ENCODE data around the gene DELE1. TPM values are rescaled to one million over a fixed set of nuclear protein-coding genes. Genes with fewer than 3 reads are reported as not detected.

The DELE1 gene
- polyA plus RNA-seq, 1 experiment, result 54.7 TPM

- Histone ChIP-seq H3K27me3 (ENCODE audit: control insufficient read depth, insufficient read depth, low read length) (no peaks in the 10 kb centered on the region), H3K9me3 (ENCODE audit: control insufficient read depth, insufficient read depth, low read length) (no peaks in the 10 kb centered on the region; the same call in 1 of the 2 replicates), H3K4me3 (ENCODE audit: low read depth, low read length) (peak overlapping the region; percentile 70), H3K27ac (ENCODE audit: low read depth, low read length) (peak overlapping the region; percentile 94)
- TF ChIP-seq CTCF (IDR thresholded peaks at IDR 0.05; ENCODE audit: low read depth, low read length), result no peak
- ChIA-PET POLR2A (interaction anchor here (0.6 to 1.4 kb wide), 4 partner anchors 54 to 1323 kb away, joined by 3 to 7 read pairs (median 3); partner anchors contain the start of genes HDAC3, IK, NDUFA2 and RELL2), CTCF (interaction anchor here (0.9 to 4.9 kb wide), 13 partner anchors 10 to 715 kb away, joined by 3 to 78 read pairs (median 4); no protein-coding TSS in a partner anchor)
- DNase-seq (ENCODE audit: low read depth, low spot score), result no peak
These were observed 46.4 kb downstream of the DELE1 start for GRCh38 chr5:141969783-141970771.

- no peak overlapping the region; the same call in 1 of the 2 replicates for H3K4me3 ChIP-seq (ENCODE audit: low read depth, low read length)
- H3K27ac ChIP-seq (ENCODE audit: low read depth, low read length), result no peak overlapping the region
- peak; percentile 48 for DNase-seq (ENCODE audit: low read depth, low spot score)
- H3K9me3 ChIP-seq (ENCODE audit: control insufficient read depth, insufficient read depth, low read length), result no peaks in the 10 kb centered on the region; the same call in 1 of the 2 replicates
- CTCF ChIA-PET, result no interaction called here
- no peak for TF ChIP-seq CTCF (IDR thresholded peaks at IDR 0.05; ENCODE audit: low read depth, low read length)
- POLR2A ChIA-PET, result no interaction called here
- H3K27me3 ChIP-seq (ENCODE audit: control insufficient read depth, insufficient read depth, low read length), result no peaks in the 10 kb centered on the region
These were observed 50.4 kb downstream of the DELE1 start for GRCh38 chr5:141973871-141974595.

GRCh38 chr5:141976176-141976575, 52.5 kb downstream of the DELE1 start:
- no peak for DNase-seq (ENCODE audit: low read depth, low spot score)
- TF ChIP-seq CTCF (IDR thresholded peaks at IDR 0.05; ENCODE audit: low read depth, low read length), result no peak
- Histone ChIP-seq H3K4me3 (ENCODE audit: low read depth, low read length) (no peak overlapping the region), H3K27ac (ENCODE audit: low read depth, low read length) (no peak overlapping the region), H3K27me3 (ENCODE audit: control insufficient read depth, insufficient read depth, low read length) (no peaks in the 10 kb centered on the region), H3K9me3 (ENCODE audit: control insufficient read depth, insufficient read depth, low read length) (no peaks in the 10 kb centered on the region)
- POLR2A ChIA-PET, result interaction anchor here (0.6 to 1.0 kb wide), 2 partner anchors 36 to 164 kb away, joined by 3 to 4 read pairs; no protein-coding TSS in a partner anchor
- CTCF ChIA-PET, result interaction anchor here (0.6 to 3.4 kb wide), 9 partner anchors 14 to 573 kb away, joined by 3 to 26 read pairs (median 4); partner anchors contain the start of gene GNPDA1

- no peak for TF ChIP-seq CTCF (IDR thresholded peaks at IDR 0.05; ENCODE audit: low read depth, low read length)
- H3K4me3 ChIP-seq (ENCODE audit: low read depth, low read length), result no peak overlapping the region
- POLR2A ChIA-PET, result no interaction called here
- CTCF ChIA-PET, result interaction anchor here (0.8 to 3.4 kb wide), 5 partner anchors 10 to 735 kb away, joined by 3 to 26 read pairs (median 3); partner anchors contain the start of genes GNPDA1 and RNF14
- H3K9me3 ChIP-seq (ENCODE audit: control insufficient read depth, insufficient read depth, low read length), result no peaks in the 10 kb centered on the region
- DNase-seq (ENCODE audit: low read depth, low spot score), result no peak
- H3K27ac ChIP-seq (ENCODE audit: low read depth, low read length), result no peak overlapping the region
- no peaks in the 10 kb centered on the region for H3K27me3 ChIP-seq (ENCODE audit: control insufficient read depth, insufficient read depth, low read length)
These were observed 54.7 kb downstream of the DELE1 start for GRCh38 chr5:141978389-141978788.
